IPS-15b (cell line): ENCODE data around the gene NGF.

Experiments used
- H3K27me3 ChIP-seq: one replicate; pipeline ENCODE4 v1.6.1; 2013; ENCODE audit warnings: low read length; ENCODE audit not compliant: control insufficient read depth, insufficient read depth
- H3K36me3 ChIP-seq: one replicate; pipeline ENCODE4 v1.6.1; 2013; ENCODE audit warnings: low read length; ENCODE audit not compliant: control insufficient read depth, insufficient read depth
- H3K4me1 ChIP-seq: one replicate; pipeline ENCODE4 v1.6.1; 2013; ENCODE audit warnings: mild to moderate bottlenecking, low read length; ENCODE audit not compliant: control insufficient read depth, insufficient read depth
- H3K4me3 ChIP-seq: one replicate; pipeline ENCODE4 v1.5.1; 2013; ENCODE audit warnings: low read depth, low read length
- H3K9ac ChIP-seq: one replicate; pipeline ENCODE4 v1.6.1; 2013; ENCODE audit warnings: low read depth, mild to moderate bottlenecking, low read length
- H3K9me3 ChIP-seq: one replicate; pipeline ENCODE4 v1.6.1; 2013; ENCODE audit warnings: mild to moderate bottlenecking, low read length; ENCODE audit not compliant: control insufficient read depth, insufficient read depth

NGF gene

GRCh38 chr1:115266729-115267421 is 71.2 kb downstream of the NGF start:
- Histone ChIP-seq H3K4me3 (no peak overlapping the region), H3K36me3 (no peaks in the 10 kb centered on the region), H3K9ac (no peak overlapping the region), H3K4me1 (no peaks in the 10 kb centered on the region), H3K9me3 (no peaks in the 10 kb centered on the region), H3K27me3 (no peaks in the 10 kb centered on the region)

DNA sequence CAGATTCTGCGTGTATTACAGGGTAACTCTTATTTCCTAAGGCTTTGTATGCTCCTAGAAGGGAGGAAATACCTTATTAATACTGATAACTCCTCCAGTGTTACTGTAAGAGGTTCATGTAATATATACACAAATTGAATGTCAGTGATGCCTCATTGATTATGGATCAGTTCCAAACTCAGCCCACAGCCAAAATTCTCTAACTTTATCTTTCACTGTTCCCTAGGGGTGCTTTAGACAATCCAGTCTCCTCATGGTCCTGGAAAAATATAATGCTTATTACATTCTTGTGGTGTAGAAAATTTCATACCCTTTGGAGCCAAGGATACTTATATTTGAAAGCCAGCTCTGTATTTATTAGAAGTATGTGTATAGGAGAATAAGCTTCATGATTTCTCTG is 73.0 kb downstream of the NGF start:
- Histone ChIP-seq H3K9ac (no peak overlapping the region), H3K36me3 (no peaks in the 10 kb centered on the region), H3K4me1 (no peaks in the 10 kb centered on the region), H3K4me3 (no peak overlapping the region), H3K27me3 (no peaks in the 10 kb centered on the region), H3K9me3 (no peaks in the 10 kb centered on the region)

DNA sequence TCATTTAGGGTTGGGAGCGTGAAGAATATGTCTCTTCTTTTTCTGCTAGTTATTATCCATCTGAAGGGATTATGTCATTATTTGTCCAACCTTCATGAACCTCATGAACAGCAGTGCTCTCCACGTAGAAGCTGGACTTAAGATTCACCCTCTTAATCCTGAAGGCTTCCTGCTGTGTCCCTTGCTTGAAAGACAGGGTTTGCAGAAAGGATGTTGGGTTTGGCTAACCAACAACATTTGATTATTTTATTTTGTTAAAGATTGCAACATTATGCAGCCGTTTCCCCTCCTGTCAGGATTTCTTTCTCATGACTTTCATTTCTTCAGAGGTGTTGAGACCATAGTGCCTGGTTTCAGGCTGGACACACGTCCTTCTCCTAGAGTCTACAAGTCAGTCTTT is 75.2 kb downstream of the NGF start:
- no peak overlapping the region for H3K9ac ChIP-seq
- no peaks in the 10 kb centered on the region for H3K4me1 ChIP-seq
- H3K27me3 ChIP-seq: no peaks in the 10 kb centered on the region
- H3K9me3 ChIP-seq: peaks cover 7% of the 10 kb centered on the region
- H3K36me3 ChIP-seq: no peaks in the 10 kb centered on the region
- H3K4me3 ChIP-seq: no peak overlapping the region

DNA sequence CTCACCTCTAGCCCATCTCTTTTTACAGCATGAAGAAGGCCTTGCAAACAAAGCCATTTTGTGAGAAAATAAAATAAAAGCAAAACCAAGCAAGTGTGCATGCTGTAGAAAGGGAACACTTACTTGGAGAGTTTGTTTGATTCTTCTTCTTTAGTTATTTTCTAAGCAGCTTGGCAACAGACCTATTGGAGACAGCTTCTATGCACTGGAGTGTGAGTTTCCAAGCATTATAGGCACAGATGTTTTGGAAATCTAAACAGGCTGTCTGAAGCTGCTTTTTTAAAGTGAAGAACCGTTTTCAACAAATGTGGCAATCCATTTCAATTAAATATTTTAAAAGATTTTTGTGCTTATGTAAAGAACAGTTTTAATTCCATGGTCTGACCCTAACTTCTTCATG is 76.6 kb downstream of the NGF start:
- H3K4me1 ChIP-seq: no peaks in the 10 kb centered on the region
- H3K27me3 ChIP-seq: no peaks in the 10 kb centered on the region
- no peak overlapping the region for H3K9ac ChIP-seq
- H3K36me3 ChIP-seq: no peaks in the 10 kb centered on the region
- no peak overlapping the region for H3K4me3 ChIP-seq
- peaks cover 9% of the 10 kb centered on the region for H3K9me3 ChIP-seq

- Histone ChIP-seq H3K27me3 (no peaks in the 10 kb centered on the region), H3K36me3 (no peaks in the 10 kb centered on the region), H3K4me1 (no peaks in the 10 kb centered on the region), H3K9me3 (peaks cover 9% of the 10 kb centered on the region), H3K9ac (no peak overlapping the region), H3K4me3 (no peak overlapping the region)
Observed at GRCh38 chr1:115258302-115258866, 79.7 kb downstream of the NGF start.

GRCh38 chr1:115257591-115257990 is 80.5 kb downstream of the NGF start:
- no peaks in the 10 kb centered on the region for H3K27me3 ChIP-seq
- H3K36me3 ChIP-seq: no peaks in the 10 kb centered on the region
- H3K9me3 ChIP-seq: peaks cover 9% of the 10 kb centered on the region
- no peaks in the 10 kb centered on the region for H3K4me1 ChIP-seq
- no peak overlapping the region for H3K4me3 ChIP-seq
- H3K9ac ChIP-seq: no peak overlapping the region

DNA sequence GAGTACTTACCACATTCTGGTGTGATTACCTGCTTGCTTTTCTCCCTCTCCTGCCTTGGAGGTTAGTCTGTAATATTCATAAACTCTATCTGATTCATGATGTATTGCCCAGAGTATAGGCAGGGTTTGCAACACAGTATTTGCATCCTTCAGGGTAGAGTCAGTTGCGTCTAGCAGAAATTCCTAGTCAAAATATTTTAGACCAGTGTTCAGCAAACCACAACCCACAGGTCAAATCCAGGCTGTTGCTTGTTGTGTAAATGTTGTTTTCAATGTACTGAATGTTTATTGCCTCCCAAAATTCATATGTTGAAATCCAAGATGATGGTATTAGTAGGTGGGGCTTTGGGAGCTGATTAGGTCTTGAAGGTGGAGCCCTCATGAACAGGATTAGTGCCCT is 82.9 kb downstream of the NGF start:
- H3K27me3 ChIP-seq: no peaks in the 10 kb centered on the region
- no peak overlapping the region for H3K9ac ChIP-seq
- no peaks in the 10 kb centered on the region for H3K36me3 ChIP-seq
- peaks cover 9% of the 10 kb centered on the region for H3K9me3 ChIP-seq
- H3K4me3 ChIP-seq: no peak overlapping the region
- no peaks in the 10 kb centered on the region for H3K4me1 ChIP-seq

- no peaks in the 10 kb centered on the region for H3K4me1 ChIP-seq
- no peak overlapping the region for H3K4me3 ChIP-seq
- no peak overlapping the region for H3K9ac ChIP-seq
- no peaks in the 10 kb centered on the region for H3K9me3 ChIP-seq
- H3K27me3 ChIP-seq: no peaks in the 10 kb centered on the region
- H3K36me3 ChIP-seq: no peaks in the 10 kb centered on the region
Observed at GRCh38 chr1:115252585-115252984, 85.5 kb downstream of the NGF start.

DNA sequence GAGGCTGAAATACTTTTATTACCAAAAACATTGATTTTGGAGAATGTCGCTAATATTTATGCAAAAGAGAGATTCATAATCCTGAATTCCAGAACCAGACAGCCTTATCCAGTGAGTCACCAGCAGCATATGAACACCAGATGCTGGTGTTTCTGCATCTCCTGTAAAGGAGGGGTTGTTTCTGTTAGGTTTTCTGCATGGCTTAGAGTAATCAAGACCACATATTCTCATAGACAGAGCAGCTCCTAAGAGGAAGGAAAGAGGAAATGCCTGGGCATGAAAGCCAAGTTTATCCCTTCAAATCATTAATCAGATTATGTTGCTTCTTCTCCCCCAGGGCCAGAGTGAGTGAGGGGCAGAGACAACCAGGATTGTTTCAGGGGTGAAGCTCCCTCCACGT is 86.2 kb downstream of the NGF start:
- H3K4me3 ChIP-seq: no peak overlapping the region
- no peaks in the 10 kb centered on the region for H3K36me3 ChIP-seq
- no peaks in the 10 kb centered on the region for H3K27me3 ChIP-seq
- H3K4me1 ChIP-seq: no peaks in the 10 kb centered on the region
- H3K9me3 ChIP-seq: no peaks in the 10 kb centered on the region
- H3K9ac ChIP-seq: no peak overlapping the region

DNA sequence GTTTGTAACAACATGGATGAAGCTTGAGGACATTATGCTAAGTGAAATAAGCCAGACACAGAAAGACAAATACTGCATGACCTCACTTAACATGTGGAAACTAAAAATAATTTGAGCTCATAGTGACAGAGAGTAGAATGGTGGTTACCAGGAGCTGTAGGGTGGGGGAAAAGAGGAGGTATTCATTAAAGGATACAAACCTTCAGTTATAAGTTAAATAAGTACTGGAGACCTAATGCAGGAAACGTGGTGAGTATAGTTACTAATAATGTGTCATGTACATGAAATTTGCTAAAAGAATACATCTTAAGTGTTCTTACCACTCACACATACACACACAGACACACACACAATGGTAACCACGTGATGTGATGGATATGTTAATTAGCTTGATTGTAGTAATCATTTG is 86.7 kb downstream of the NGF start:
- H3K4me3 ChIP-seq: no peak overlapping the region
- no peaks in the 10 kb centered on the region for H3K9me3 ChIP-seq
- H3K9ac ChIP-seq: no peak overlapping the region
- no peaks in the 10 kb centered on the region for H3K4me1 ChIP-seq
- no peaks in the 10 kb centered on the region for H3K27me3 ChIP-seq
- no peaks in the 10 kb centered on the region for H3K36me3 ChIP-seq

GRCh38 chr1:115246526-115246925 is 91.5 kb downstream of the NGF start:
- Histone ChIP-seq H3K9ac (no peak overlapping the region), H3K4me3 (no peak overlapping the region), H3K4me1 (no peaks in the 10 kb centered on the region), H3K9me3 (no peaks in the 10 kb centered on the region), H3K36me3 (no peaks in the 10 kb centered on the region), H3K27me3 (no peaks in the 10 kb centered on the region)

GRCh38 chr1:115245227-115245626 is 92.8 kb downstream of the NGF start:
- Histone ChIP-seq H3K36me3 (no peaks in the 10 kb centered on the region), H3K4me3 (no peak overlapping the region), H3K27me3 (no peaks in the 10 kb centered on the region), H3K9ac (no peak overlapping the region), H3K9me3 (no peaks in the 10 kb centered on the region), H3K4me1 (no peaks in the 10 kb centered on the region)
